Measurements from ENCODE around the gene PAGE4. TPM values are rescaled to one million over a fixed set of nuclear protein-coding genes. Genes with fewer than 3 reads are reported as not detected.

Gene PAGE4, protein sequence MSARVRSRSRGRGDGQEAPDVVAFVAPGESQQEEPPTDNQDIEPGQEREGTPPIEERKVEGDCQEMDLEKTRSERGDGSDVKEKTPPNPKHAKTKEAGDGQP
- total RNA-seq: not detected

DNA sequence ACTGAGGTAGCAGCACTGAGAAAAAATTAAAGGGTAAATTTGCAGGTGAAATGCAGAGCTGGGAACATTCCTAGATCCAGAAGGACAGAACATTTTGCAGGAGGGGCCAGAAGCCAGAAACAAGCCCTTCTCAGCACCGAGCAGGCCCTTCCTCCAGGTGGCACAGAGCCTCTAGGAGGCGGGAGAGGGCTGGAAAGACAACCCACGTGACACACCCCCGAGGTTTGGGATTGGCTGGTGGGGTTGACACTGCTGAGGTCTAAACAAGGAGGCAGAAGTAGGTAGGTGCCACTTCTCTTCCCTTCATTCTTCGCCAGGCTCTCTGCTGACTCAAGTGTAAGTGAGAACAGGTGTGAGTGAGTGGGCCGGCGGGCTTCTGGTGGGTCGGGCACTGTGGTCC lies at the start of gene PAGE4:
PAGE4 (plus strand) TSS at position 288 of the 400 bp plus-strand sequence. CDS start 1,126 bp downstream, outside the sequence.
- no peak for DNase-seq
- POLR2A ChIA-PET: interaction anchor here (0.6 kb wide), 1 partner anchor 21 kb away, joined by 3 read pairs; no protein-coding TSS in a partner anchor
- no peak for ATAC-seq
- Mint-ChIP-seq H3K4me3 (no peak within 1 kb of the TSS), H3K27ac (no peak within 1 kb of the TSS), H3K27me3 (no peaks in the 10 kb centered on the region), H3K4me1 (no peaks in the 10 kb centered on the region), H3K36me3 (ENCODE audit: low read depth) (no peaks in the 10 kb centered on the region), H3K9me3 (ENCODE audit: low read depth) (no peaks in the 10 kb centered on the region)
- CTCF ChIA-PET: no interaction called here
- intact Hi-C loops (cut with DNase I, micrococcal nuclease): no loop called here

- Mint-ChIP-seq H3K36me3 (ENCODE audit: low read depth) (no peaks in the 10 kb centered on the region), H3K9me3 (ENCODE audit: low read depth) (no peaks in the 10 kb centered on the region), H3K4me3 (no peak overlapping the region), H3K27me3 (no peaks in the 10 kb centered on the region), H3K27ac (no peak overlapping the region), H3K4me1 (no peaks in the 10 kb centered on the region)
- CTCF ChIA-PET: no interaction called here
- intact Hi-C loops (cut with DNase I, micrococcal nuclease): no loop called here
- DNase-seq: no peak
- no peak for ATAC-seq
- POLR2A ChIA-PET: no interaction called here
Measured at GRCh38 chrX:49784747-49785280, 44.3 kb upstream of the PAGE4 start.

DNA sequence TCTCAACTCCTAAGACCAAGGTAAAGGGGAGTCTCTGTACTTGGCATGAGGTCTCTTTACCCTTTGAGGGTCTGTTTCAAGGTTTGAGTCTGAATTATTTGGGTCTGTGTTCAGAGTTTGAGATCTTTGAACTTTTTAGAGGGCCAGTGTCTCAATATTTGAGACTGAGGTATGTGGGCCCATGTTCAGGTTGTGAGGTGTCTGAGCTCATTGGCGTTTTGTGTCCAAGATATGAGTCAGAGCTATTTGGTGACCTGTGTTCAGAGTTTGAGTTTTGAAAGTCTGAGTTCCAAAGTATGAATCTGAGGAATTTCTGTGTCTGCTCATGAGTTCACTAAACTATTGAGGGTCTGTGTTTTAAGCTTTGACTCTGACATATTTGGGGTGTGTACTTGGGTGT lies 36.7 kb upstream of the PAGE4 start:
- no peak for ATAC-seq
- no peak overlapping the region for H3K4me3 Mint-ChIP-seq
- peaks cover under 1% of the 10 kb centered on the region for H3K27me3 Mint-ChIP-seq
- no peaks in the 10 kb centered on the region for H3K36me3 Mint-ChIP-seq (ENCODE audit: low read depth)
- H3K9me3 Mint-ChIP-seq (ENCODE audit: low read depth): no peaks in the 10 kb centered on the region
- H3K4me1 Mint-ChIP-seq: no peaks in the 10 kb centered on the region
- H3K27ac Mint-ChIP-seq: no peak overlapping the region
- DNase-seq: no peak
- intact Hi-C loops (cut with DNase I, micrococcal nuclease): no loop called here
- ChIA-PET CTCF (no interaction called here), POLR2A (no interaction called here)

DNA sequence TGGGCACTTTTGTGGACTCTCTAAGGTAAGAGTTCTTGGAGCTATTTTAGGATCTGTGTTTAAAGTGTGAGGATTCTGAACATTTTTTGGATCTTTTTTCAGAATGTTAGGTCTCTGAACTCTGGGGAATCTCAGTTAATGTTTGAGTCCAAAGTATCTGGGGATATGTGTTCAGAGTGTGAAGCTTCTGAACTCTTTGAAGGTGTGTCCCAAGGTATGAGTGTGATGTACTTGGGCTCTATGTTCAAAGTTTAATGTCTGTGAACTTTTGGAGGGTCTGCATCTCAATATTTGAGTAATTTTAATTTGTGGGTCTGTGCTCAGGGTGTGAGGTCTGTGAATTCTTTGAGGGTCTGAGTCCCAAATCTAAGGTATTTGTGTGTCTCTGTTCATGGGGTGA lies 35.4 kb upstream of the PAGE4 start:
- no peak overlapping the region for H3K4me3 Mint-ChIP-seq
- intact Hi-C loops (cut with DNase I, micrococcal nuclease): no loop called here
- no peaks in the 10 kb centered on the region for H3K4me1 Mint-ChIP-seq
- H3K27me3 Mint-ChIP-seq: peaks cover 4% of the 10 kb centered on the region
- H3K36me3 Mint-ChIP-seq (ENCODE audit: low read depth): no peaks in the 10 kb centered on the region
- H3K9me3 Mint-ChIP-seq (ENCODE audit: low read depth): no peaks in the 10 kb centered on the region
- POLR2A ChIA-PET: no interaction called here
- no peak overlapping the region for H3K27ac Mint-ChIP-seq
- no peak for ATAC-seq
- no peak for DNase-seq
- CTCF ChIA-PET: no interaction called here

GRCh38 chrX:49799828-49800227 lies 29.3 kb upstream of the PAGE4 start:
- H3K36me3 Mint-ChIP-seq (ENCODE audit: low read depth): no peaks in the 10 kb centered on the region
- ATAC-seq: no peak
- peaks cover 4% of the 10 kb centered on the region for H3K27me3 Mint-ChIP-seq
- CTCF ChIA-PET: no interaction called here
- H3K27ac Mint-ChIP-seq: no peak overlapping the region
- no peak overlapping the region for H3K4me3 Mint-ChIP-seq
- no peaks in the 10 kb centered on the region for H3K4me1 Mint-ChIP-seq
- POLR2A ChIA-PET: no interaction called here
- no peaks in the 10 kb centered on the region for H3K9me3 Mint-ChIP-seq (ENCODE audit: low read depth)
- intact Hi-C loops (cut with DNase I, micrococcal nuclease): no loop called here
- no peak for DNase-seq

GRCh38 chrX:49809891-49810632 lies 19.0 kb upstream of the PAGE4 start:
- peak; percentile 53 for ATAC-seq
- intact Hi-C loops (cut with DNase I, micrococcal nuclease): no loop called here
- H3K36me3 Mint-ChIP-seq (ENCODE audit: low read depth): no peaks in the 10 kb centered on the region

DNA sequence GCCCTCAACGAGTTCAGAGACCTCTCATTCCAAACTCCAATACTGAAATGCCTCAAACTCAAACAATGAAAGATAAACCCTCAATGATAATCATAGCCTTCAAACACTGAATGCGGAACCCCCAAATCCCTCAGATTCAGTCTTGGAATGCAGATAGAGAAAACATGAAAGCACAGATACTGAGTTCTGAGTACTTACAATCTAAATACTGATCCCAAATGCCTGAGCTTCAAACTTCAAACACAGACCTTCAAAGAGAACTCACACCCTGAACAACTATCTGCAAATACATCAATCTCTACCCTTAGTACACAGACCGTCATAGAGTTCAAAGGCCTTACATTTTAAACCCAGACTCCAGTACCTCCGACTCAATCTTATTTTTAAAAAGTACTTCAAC lies 16.9 kb upstream of the PAGE4 start:
- ATAC-seq: no peak
- Mint-ChIP-seq H3K27ac (no peak overlapping the region), H3K9me3 (ENCODE audit: low read depth) (no peaks in the 10 kb centered on the region), H3K27me3 (no peaks in the 10 kb centered on the region), H3K4me1 (no peaks in the 10 kb centered on the region), H3K36me3 (ENCODE audit: low read depth) (no peaks in the 10 kb centered on the region), H3K4me3 (no peak overlapping the region)
- ChIA-PET CTCF (no interaction called here), POLR2A (no interaction called here)
- intact Hi-C loops (cut with DNase I, micrococcal nuclease): no loop called here
- DNase-seq: no peak

More at GRCh38 chrX:49809891-49810632, 19.0 kb upstream of the PAGE4 start:
- ChIA-PET CTCF (no interaction called here), POLR2A (no interaction called here)
- DNase-seq: no peak
- Mint-ChIP-seq H3K27ac (no peak overlapping the region), H3K9me3 (ENCODE audit: low read depth) (no peaks in the 10 kb centered on the region), H3K4me1 (no peaks in the 10 kb centered on the region), H3K27me3 (no peaks in the 10 kb centered on the region), H3K4me3 (no peak overlapping the region)

GRCh38 chrX:49816435-49816834 lies 12.7 kb upstream of the PAGE4 start:
- ATAC-seq (no peak), DNase-seq (no peak)
- Mint-ChIP-seq H3K36me3 (ENCODE audit: low read depth) (no peaks in the 10 kb centered on the region), H3K27me3 (no peaks in the 10 kb centered on the region), H3K9me3 (ENCODE audit: low read depth) (no peaks in the 10 kb centered on the region), H3K4me1 (no peaks in the 10 kb centered on the region), H3K4me3 (no peak overlapping the region), H3K27ac (no peak overlapping the region)
- intact Hi-C loops (cut with DNase I, micrococcal nuclease): no loop called here
- ChIA-PET POLR2A (no interaction called here), CTCF (no interaction called here)

DNA sequence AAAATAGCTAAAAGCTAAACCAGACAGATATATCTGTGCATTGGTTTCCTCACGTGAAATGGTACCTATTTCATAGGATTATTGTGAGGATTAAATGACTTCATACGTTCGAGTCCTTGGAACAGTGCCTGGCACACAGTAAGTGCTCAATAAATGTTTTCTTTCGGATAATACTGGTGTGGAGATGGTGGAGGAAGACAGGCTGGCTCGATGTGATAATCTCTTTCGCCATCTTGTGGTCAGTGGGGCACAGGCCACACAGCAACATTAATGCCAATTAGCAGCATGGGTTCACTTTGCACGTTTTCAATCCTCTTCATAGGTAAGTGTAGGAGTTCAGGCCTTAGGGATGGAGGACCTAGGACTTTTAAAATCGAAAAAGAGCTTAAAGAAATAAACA lies 9.3 kb downstream of the PAGE4 start:
- DNase-seq: peak; percentile 25
- Mint-ChIP-seq H3K4me3 (no peak overlapping the region), H3K27me3 (no peaks in the 10 kb centered on the region), H3K9me3 (ENCODE audit: low read depth) (no peaks in the 10 kb centered on the region), H3K36me3 (ENCODE audit: low read depth) (no peaks in the 10 kb centered on the region), H3K4me1 (peaks cover 5% of the 10 kb centered on the region), H3K27ac (no peak overlapping the region)
- intact Hi-C loops (cut with DNase I, micrococcal nuclease): loop anchor here in 1 of 2 experiments (1.0 kb wide), 1 partner anchor 77 kb away; no protein-coding TSS in a partner anchor
- peak; percentile 57 for ATAC-seq
- ChIA-PET CTCF (interaction anchor here (0.6 to 2.4 kb wide), 5 partner anchors 45 to 724 kb away, joined by 3 to 7 read pairs (median 3); no protein-coding TSS in a partner anchor), POLR2A (no interaction called here)

- no peak overlapping the region for H3K27ac Mint-ChIP-seq
- no peaks in the 10 kb centered on the region for H3K36me3 Mint-ChIP-seq (ENCODE audit: low read depth)
- intact Hi-C loops (cut with DNase I, micrococcal nuclease): loop anchor here (1.0 to 2.0 kb wide), 3 partner anchors 36 to 78 kb away; partner anchors contain the start of gene USP27X (in 1 of the 2)
- H3K4me3 Mint-ChIP-seq: no peak overlapping the region
- no peaks in the 10 kb centered on the region for H3K9me3 Mint-ChIP-seq (ENCODE audit: low read depth)
- ChIA-PET POLR2A (no interaction called here), CTCF (interaction anchor here (0.8 to 1.5 kb wide), 2 partner anchors 36 to 37 kb away, joined by 4 to 5 read pairs; no protein-coding TSS in a partner anchor)
- H3K27me3 Mint-ChIP-seq: no peaks in the 10 kb centered on the region
- DNase-seq: peak; percentile 77
- peaks cover 5% of the 10 kb centered on the region for H3K4me1 Mint-ChIP-seq
- peak; percentile 81 for ATAC-seq
Measured at GRCh38 chrX:49840679-49841078, 11.6 kb downstream of the PAGE4 start.

DNA sequence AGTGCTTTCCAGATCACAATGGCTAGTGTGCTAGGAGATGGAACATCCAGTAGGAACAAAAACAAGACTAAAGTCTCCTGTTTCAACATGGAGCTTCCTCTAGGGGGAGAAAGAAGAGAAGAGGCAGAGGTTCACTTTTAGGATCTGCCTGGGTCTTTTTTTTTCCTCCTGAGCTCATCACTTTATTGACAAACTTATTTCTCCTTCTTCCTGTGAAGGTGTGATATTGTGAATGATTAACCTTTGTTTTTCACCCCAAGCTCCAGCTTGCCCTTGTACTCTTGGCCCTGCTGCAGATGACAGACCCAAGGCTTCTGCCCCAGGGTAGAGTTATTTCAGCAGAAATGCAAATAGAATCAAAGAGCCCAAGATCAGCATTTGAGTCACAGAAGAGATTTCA lies 13.5 kb downstream of the PAGE4 start:
- Mint-ChIP-seq H3K4me1 (peaks cover 5% of the 10 kb centered on the region), H3K36me3 (ENCODE audit: low read depth) (no peaks in the 10 kb centered on the region), H3K27me3 (no peaks in the 10 kb centered on the region), H3K27ac (no peak overlapping the region), H3K9me3 (ENCODE audit: low read depth) (no peaks in the 10 kb centered on the region), H3K4me3 (no peak overlapping the region)
- no peak for DNase-seq
- ATAC-seq: no peak
- CTCF ChIA-PET: no interaction called here
- intact Hi-C loops (cut with DNase I, micrococcal nuclease): no loop called here
- POLR2A ChIA-PET: no interaction called here

DNA sequence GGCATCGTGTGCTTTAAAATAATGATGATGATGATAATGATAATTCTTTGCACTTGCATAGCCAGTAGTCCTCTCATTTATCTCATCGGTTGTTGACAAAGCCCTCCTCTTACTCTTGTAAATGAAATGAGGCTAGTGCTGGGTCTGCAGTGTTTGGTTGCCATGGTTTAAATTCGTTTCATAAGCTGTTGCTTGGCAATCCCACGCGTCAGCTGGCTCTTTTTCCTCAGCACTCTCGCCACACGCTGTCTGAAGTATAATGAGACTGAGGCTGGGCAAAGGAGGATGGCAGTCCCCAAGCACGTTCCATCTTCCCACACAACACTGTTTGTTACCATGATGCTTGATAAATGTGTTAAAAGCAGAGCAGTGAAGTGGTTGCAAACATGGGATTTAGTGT lies 15.5 kb downstream of the PAGE4 start:
- CTCF ChIA-PET: interaction anchor here (0.7 kb wide), 1 partner anchor 1550 kb away, joined by 3 read pairs; no protein-coding TSS in a partner anchor
- H3K36me3 Mint-ChIP-seq (ENCODE audit: low read depth): no peaks in the 10 kb centered on the region
- peaks cover 5% of the 10 kb centered on the region for H3K4me1 Mint-ChIP-seq

More for the DNA sequence above, 15.5 kb downstream of the PAGE4 start:
- Mint-ChIP-seq H3K9me3 (ENCODE audit: low read depth) (no peaks in the 10 kb centered on the region), H3K27me3 (no peaks in the 10 kb centered on the region), H3K4me3 (no peak overlapping the region), H3K27ac (no peak overlapping the region)
- DNase-seq: no peak
- POLR2A ChIA-PET: no interaction called here
- ATAC-seq: no peak
- intact Hi-C loops (cut with DNase I, micrococcal nuclease): no loop called here

Data from activated CD4-positive, alpha-beta T cell treated with anti-CD3 and anti-CD28 coated beads for 36 hours (primary cell).